ENCODE data around the gene ZFYVE27. TPM values are rescaled to one million over a fixed set of nuclear protein-coding genes. Genes with fewer than 3 reads are reported as not detected.

The ZFYVE27 gene
- polyA plus RNA-seq, 1 donor (not counting 4 experiments of a cell fraction or from before 2014, with no cell fraction given), result 14.3 TPM

DNA sequence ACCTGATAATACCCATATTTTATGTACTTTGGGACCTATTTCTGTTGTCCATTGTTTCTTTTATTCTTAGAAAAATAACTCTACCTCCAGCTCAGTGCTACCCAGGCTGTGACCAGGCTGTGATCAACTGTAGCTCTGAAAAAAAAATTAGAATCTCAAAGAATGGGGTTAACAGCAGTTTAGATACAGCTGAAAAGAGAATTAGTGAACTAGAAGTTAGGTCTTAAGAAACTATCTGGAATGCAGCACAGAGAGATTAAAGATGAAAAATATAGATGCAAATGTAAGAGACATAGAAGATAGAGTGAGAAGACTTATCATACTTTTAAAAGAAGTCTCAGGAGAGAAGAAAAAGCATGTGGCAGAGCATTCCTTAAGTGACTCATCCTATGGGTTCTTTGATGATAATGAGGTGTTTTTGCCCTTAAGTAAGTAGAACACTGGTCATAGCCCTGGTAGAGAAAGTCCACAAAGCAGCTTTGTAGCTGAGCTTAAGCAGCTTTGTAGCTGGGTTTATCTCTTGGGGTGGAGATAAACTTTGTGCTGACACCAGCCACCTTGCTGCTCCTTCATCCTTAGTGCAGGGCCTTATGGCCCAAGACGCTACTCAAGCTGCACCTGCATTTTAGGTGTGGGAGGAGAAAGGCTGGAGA lies 62.2 kb downstream of the ZFYVE27 start:
- dilution Hi-C loops (cut with MboI; ENCODE audit: extremely low pct_ligation_motif_present, low sequenced_read_pairs), result no loop called here
- Histone ChIP-seq H3K36me3 (ENCODE audit: control insufficient read depth in 2 of 2, extremely low read depth in 1 of 2, insufficient read depth in 2 of 2, low read length in 2 of 2) (no peaks in the 10 kb centered on the region), H2AFZ (ENCODE audit: control insufficient read depth, low read length) (no peak overlapping the region), H4K20me1 (ENCODE audit: control insufficient read depth, extremely low read depth, insufficient read depth, low read length) (no peaks in the 10 kb centered on the region), H3K9me1 (ENCODE audit: control insufficient read depth, extremely low read depth, insufficient read depth, low read length) (no peaks in the 10 kb centered on the region), H3K4me2 (ENCODE audit: control insufficient read depth, extremely low read depth, insufficient read depth, low read depth, low read length) (no peak overlapping the region), H3K27ac (ENCODE audit: control insufficient read depth, insufficient read depth, low read length) (no peak overlapping the region), H3K27me3 (ENCODE audit: control insufficient read depth, extremely low read depth, insufficient read depth, low read length) (peaks cover 7% of the 10 kb centered on the region), H3K4me3 (ENCODE audit: control insufficient read depth in 2 of 3, extremely low read depth in 1 of 3, insufficient read depth in 2 of 3, low read depth in 1 of 3, low read length in 3 of 3) (no peak overlapping the region), H3K79me2 (ENCODE audit: control insufficient read depth, insufficient read depth, low read length) (no peaks in the 10 kb centered on the region), H3K9me3 (ENCODE audit: control insufficient read depth, low read depth, low read length) (no peaks in the 10 kb centered on the region), H3K9ac (ENCODE audit: control insufficient read depth, extremely low read depth, insufficient read depth, low read length) (no peak overlapping the region), H3K4me1 (ENCODE audit: control insufficient read depth, extremely low read depth, insufficient read depth, low read length) (no peaks in the 10 kb centered on the region)
- TF ChIP-seq, protein P1, sequence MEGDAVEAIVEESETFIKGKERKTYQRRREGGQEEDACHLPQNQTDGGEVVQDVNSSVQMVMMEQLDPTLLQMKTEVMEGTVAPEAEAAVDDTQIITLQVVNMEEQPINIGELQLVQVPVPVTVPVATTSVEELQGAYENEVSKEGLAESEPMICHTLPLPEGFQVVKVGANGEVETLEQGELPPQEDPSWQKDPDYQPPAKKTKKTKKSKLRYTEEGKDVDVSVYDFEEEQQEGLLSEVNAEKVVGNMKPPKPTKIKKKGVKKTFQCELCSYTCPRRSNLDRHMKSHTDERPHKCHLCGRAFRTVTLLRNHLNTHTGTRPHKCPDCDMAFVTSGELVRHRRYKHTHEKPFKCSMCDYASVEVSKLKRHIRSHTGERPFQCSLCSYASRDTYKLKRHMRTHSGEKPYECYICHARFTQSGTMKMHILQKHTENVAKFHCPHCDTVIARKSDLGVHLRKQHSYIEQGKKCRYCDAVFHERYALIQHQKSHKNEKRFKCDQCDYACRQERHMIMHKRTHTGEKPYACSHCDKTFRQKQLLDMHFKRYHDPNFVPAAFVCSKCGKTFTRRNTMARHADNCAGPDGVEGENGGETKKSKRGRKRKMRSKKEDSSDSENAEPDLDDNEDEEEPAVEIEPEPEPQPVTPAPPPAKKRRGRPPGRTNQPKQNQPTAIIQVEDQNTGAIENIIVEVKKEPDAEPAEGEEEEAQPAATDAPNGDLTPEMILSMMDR (optimal IDR thresholded peaks at IDR 0.05 in 1 of 3, IDR thresholded peaks at IDR 0.05 in 1 of 3, conservative IDR thresholded peaks at IDR 0.05 in 1 of 3; ENCODE audit: extremely low read depth in 1 of 3, insufficient read depth in 2 of 3, low read length in 3 of 3), result no peak
- no peak for TF ChIP-seq EZH2 (IDR thresholded peaks at IDR 0.05; ENCODE audit: low read length)
- FAIRE-seq, result no peak
- no peak for DNase-seq (ENCODE audit: low read depth, low spot score)

- no peak for TF ChIP-seq EZH2 (IDR thresholded peaks at IDR 0.05; ENCODE audit: low read length)
- TF ChIP-seq, protein P1 (optimal IDR thresholded peaks at IDR 0.05 in 1 of 3, IDR thresholded peaks at IDR 0.05 in 1 of 3, conservative IDR thresholded peaks at IDR 0.05 in 1 of 3; ENCODE audit: extremely low read depth in 1 of 3, insufficient read depth in 2 of 3, low read length in 3 of 3), result no peak
- no peak for FAIRE-seq
These were observed 63.5 kb downstream of the ZFYVE27 start for GRCh38 chr10:97800474-97800873.

More at GRCh38 chr10:97800474-97800873, 63.5 kb downstream of the ZFYVE27 start:
- no peak overlapping the region for H3K27ac ChIP-seq (ENCODE audit: control insufficient read depth, insufficient read depth, low read length)
- H3K36me3 ChIP-seq (ENCODE audit: control insufficient read depth in 2 of 2, extremely low read depth in 1 of 2, insufficient read depth in 2 of 2, low read length in 2 of 2), result no peaks in the 10 kb centered on the region
- H3K9me3 ChIP-seq (ENCODE audit: control insufficient read depth, low read depth, low read length), result no peaks in the 10 kb centered on the region
- H4K20me1 ChIP-seq (ENCODE audit: control insufficient read depth, extremely low read depth, insufficient read depth, low read length), result no peaks in the 10 kb centered on the region
- no peak overlapping the region for H2AFZ ChIP-seq (ENCODE audit: control insufficient read depth, low read length)
- H3K4me1 ChIP-seq (ENCODE audit: control insufficient read depth, extremely low read depth, insufficient read depth, low read length), result no peaks in the 10 kb centered on the region
- no peak for DNase-seq (ENCODE audit: low read depth, low spot score)
- H3K9ac ChIP-seq (ENCODE audit: control insufficient read depth, extremely low read depth, insufficient read depth, low read length), result no peak overlapping the region
- no peaks in the 10 kb centered on the region for H3K79me2 ChIP-seq (ENCODE audit: control insufficient read depth, insufficient read depth, low read length)
- peaks cover 7% of the 10 kb centered on the region for H3K27me3 ChIP-seq (ENCODE audit: control insufficient read depth, extremely low read depth, insufficient read depth, low read length)
- dilution Hi-C loops (cut with MboI; ENCODE audit: extremely low pct_ligation_motif_present, low sequenced_read_pairs), result no loop called here
- no peak overlapping the region for H3K4me2 ChIP-seq (ENCODE audit: control insufficient read depth, extremely low read depth, insufficient read depth, low read depth, low read length)
- no peaks in the 10 kb centered on the region for H3K9me1 ChIP-seq (ENCODE audit: control insufficient read depth, extremely low read depth, insufficient read depth, low read length)
- no peak overlapping the region for H3K4me3 ChIP-seq (ENCODE audit: control insufficient read depth in 2 of 3, extremely low read depth in 1 of 3, insufficient read depth in 2 of 3, low read depth in 1 of 3, low read length in 3 of 3)

Data from keratinocyte (primary cell).